SU-DHL-6 (cell line): ENCODE measurements around the gene IRF2BP1.

Experiments used
- EZH2phosphoT487 ChIP-seq: fragments of 200-600 bp; sonication (generic), shearing (Covaris generic); conservative IDR thresholded peaks from 2 replicates; pipeline ENCODE4 v1.6.1; 2018; ENCODE audit warnings: mild to moderate bottlenecking, antibody characterized with exemption, low read length, moderate library complexity, mixed read lengths
- TF ChIP-seq, protein P1 (sequence below): fragments of 200-600 bp; sonication (generic); IDR thresholded peaks from one replicate; pipeline ENCODE4 v1.5.1; 2017; ENCODE audit warnings: antibody characterized with exemption, mild to moderate bottlenecking, low read length, moderate library complexity; ENCODE audit not compliant: insufficient read depth, poor library complexity, severe bottlenecking

DNA sequence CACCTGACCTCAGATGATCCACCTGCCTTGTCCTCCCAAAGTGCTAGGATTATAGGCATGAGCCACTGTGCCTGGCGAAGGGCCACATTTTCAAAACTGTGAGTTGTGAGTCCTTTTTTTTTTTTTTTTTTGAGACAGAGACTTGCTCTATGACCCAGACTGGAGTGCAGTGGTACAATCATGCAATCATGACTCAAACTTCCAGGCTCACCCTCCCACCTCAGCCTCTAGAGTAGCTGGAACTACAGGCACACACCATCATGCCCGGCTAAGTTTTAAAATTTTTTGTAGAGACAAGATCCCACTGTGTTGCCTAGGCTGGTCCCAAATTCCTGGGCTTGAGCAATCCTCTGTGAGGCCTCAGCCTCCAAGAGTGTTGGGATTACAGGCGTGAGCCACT, 20.3 kb upstream of the IRF2BP1 start:
- TF ChIP-seq, protein P1, sequence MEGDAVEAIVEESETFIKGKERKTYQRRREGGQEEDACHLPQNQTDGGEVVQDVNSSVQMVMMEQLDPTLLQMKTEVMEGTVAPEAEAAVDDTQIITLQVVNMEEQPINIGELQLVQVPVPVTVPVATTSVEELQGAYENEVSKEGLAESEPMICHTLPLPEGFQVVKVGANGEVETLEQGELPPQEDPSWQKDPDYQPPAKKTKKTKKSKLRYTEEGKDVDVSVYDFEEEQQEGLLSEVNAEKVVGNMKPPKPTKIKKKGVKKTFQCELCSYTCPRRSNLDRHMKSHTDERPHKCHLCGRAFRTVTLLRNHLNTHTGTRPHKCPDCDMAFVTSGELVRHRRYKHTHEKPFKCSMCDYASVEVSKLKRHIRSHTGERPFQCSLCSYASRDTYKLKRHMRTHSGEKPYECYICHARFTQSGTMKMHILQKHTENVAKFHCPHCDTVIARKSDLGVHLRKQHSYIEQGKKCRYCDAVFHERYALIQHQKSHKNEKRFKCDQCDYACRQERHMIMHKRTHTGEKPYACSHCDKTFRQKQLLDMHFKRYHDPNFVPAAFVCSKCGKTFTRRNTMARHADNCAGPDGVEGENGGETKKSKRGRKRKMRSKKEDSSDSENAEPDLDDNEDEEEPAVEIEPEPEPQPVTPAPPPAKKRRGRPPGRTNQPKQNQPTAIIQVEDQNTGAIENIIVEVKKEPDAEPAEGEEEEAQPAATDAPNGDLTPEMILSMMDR = no peak
- TF ChIP-seq EZH2phosphoT487 = no peak
